ENCODE measurements around the gene ADARB1. TPM values are rescaled to one million over a fixed set of nuclear protein-coding genes. Genes with fewer than 3 reads are reported as not detected.

ADARB1 gene
- total RNA-seq, 1 experiment from 2014 or later, result 14.6 TPM

DNA sequence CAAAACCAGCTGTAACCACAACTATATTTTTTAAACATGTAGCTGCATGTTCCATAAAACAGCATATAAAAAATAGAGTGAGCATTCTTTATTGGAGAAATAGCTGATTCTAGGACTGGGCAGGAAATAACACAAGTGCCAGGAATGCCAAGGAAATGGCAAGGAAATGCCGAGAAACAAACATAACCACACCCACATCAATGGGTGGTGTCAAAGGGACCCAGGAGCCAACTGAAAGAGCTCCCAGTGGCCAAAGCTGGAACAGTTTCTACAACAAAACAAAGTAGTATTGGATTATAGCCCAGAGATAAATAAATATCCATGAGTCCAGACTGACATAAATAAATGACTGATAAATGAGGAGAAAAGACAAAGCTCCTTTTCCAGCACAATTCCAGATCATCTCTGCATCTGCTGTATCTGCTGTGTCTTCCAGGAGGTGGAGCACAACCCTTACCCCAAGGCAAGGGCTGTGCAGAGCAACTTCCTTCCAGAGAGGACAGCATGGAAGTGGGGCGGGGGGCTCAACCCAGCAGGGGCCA lies 28.1 kb downstream of the ADARB1 start (continued):
- no peak for TF ChIP-seq ATF6 (CRISPR knock-in tag; IDR thresholded peaks at IDR 0.05)
- TF ChIP-seq, protein P1, sequence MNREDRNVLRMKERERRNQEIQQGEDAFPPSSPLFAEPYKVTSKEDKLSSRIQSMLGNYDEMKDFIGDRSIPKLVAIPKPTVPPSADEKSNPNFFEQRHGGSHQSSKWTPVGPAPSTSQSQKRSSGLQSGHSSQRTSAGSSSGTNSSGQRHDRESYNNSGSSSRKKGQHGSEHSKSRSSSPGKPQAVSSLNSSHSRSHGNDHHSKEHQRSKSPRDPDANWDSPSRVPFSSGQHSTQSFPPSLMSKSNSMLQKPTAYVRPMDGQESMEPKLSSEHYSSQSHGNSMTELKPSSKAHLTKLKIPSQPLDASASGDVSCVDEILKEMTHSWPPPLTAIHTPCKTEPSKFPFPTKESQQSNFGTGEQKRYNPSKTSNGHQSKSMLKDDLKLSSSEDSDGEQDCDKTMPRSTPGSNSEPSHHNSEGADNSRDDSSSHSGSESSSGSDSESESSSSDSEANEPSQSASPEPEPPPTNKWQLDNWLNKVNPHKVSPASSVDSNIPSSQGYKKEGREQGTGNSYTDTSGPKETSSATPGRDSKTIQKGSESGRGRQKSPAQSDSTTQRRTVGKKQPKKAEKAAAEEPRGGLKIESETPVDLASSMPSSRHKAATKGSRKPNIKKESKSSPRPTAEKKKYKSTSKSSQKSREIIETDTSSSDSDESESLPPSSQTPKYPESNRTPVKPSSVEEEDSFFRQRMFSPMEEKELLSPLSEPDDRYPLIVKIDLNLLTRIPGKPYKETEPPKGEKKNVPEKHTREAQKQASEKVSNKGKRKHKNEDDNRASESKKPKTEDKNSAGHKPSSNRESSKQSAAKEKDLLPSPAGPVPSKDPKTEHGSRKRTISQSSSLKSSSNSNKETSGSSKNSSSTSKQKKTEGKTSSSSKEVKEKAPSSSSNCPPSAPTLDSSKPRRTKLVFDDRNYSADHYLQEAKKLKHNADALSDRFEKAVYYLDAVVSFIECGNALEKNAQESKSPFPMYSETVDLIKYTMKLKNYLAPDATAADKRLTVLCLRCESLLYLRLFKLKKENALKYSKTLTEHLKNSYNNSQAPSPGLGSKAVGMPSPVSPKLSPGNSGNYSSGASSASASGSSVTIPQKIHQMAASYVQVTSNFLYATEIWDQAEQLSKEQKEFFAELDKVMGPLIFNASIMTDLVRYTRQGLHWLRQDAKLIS (CRISPR knock-in tag; IDR thresholded peaks at IDR 0.05; ENCODE audit: borderline replicate concordance), result no peak
- no peak for TF ChIP-seq GABPB1 (CRISPR knock-in tag; IDR thresholded peaks at IDR 0.05)
- TF ChIP-seq ZNF532 (CRISPR knock-in tag; IDR thresholded peaks at IDR 0.05; ENCODE audit: borderline replicate concordance), result no peak

GRCh38 chr21:45103971-45104520 lies 29.7 kb downstream of the ADARB1 start:
- H3K36me3 Mint-ChIP-seq, result no peaks in the 10 kb centered on the region
- ATAC-seq, result no peak
- H3K27ac Mint-ChIP-seq, result no peak overlapping the region
- no peaks in the 10 kb centered on the region for H3K27me3 Mint-ChIP-seq (ENCODE audit: low read depth)
- no peak overlapping the region for H3K4me3 Mint-ChIP-seq
- DNase-seq (ENCODE audit: low spot score), result no peak
- peaks cover 8% of the 10 kb centered on the region; the same call in 1 of the 2 replicates for H3K4me1 Mint-ChIP-seq
- TF ChIP-seq, protein P2, sequence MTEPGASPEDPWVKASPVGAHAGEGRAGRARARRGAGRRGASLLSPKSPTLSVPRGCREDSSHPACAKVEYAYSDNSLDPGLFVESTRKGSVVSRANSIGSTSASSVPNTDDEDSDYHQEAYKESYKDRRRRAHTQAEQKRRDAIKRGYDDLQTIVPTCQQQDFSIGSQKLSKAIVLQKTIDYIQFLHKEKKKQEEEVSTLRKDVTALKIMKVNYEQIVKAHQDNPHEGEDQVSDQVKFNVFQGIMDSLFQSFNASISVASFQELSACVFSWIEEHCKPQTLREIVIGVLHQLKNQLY (CRISPR knock-in tag; IDR thresholded peaks at IDR 0.05), result no peak
- TF ChIP-seq CREM (CRISPR knock-in tag; IDR thresholded peaks at IDR 0.05) (no peak), NR2C2 (CRISPR knock-in tag; IDR thresholded peaks at IDR 0.05) (no peak)
- ChIA-PET CTCF (interaction anchor here (2.5 to 3.0 kb wide), 2 partner anchors 25 to 33 kb away, joined by 8 to 13 read pairs; no protein-coding TSS in a partner anchor), POLR2A (no interaction called here)
- no peaks in the 10 kb centered on the region for H3K9me3 Mint-ChIP-seq

DNA sequence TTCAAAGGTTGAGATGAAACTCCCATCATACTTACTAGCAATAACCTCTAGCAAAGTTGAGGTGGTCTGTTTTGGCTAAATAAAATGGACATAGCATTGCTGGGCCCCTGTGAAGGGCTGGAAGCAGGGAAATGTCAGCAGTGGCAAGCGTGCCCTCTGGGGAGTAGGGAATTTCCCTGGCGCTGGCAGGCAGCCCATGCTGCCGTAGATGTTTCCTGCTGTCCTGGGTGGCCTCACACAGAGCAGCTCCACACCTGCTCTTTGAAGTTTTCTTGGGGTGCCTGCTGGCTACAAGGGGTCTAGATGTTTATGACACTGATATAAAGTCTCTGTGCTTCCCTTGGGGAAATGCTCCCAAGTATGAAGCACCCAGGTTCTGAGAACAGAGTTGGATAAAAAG lies 30.2 kb downstream of the ADARB1 start:
- ChIA-PET POLR2A (no interaction called here), CTCF (interaction anchor here (2.5 to 3.0 kb wide), 2 partner anchors 24 to 33 kb away, joined by 8 to 13 read pairs; no protein-coding TSS in a partner anchor)
- no peak for DNase-seq (ENCODE audit: low spot score)
- no peak for ATAC-seq
- H3K4me1 Mint-ChIP-seq, result peaks cover 8% of the 10 kb centered on the region; the same call in 1 of the 2 replicates
- H3K27ac Mint-ChIP-seq, result no peak overlapping the region
- TF ChIP-seq TP53 (CRISPR knock-in tag; IDR thresholded peaks at IDR 0.05) (no peak), CBFB (CRISPR knock-in tag; IDR thresholded peaks at IDR 0.05; ENCODE audit: low read depth) (no peak), STAT6 (CRISPR knock-in tag; conservative IDR thresholded peaks at IDR 0.05; ENCODE audit: low read depth) (no peak), SP1 (CRISPR knock-in tag; conservative IDR thresholded peaks at IDR 0.05) (no peak), ETV6 (CRISPR knock-in tag; IDR thresholded peaks at IDR 0.05) (no peak), IRF1 (CRISPR knock-in tag; IDR thresholded peaks at IDR 0.05) (no peak), ZNF396 (CRISPR knock-in tag; IDR thresholded peaks at IDR 0.05; ENCODE audit: borderline replicate concordance) (no peak), NFYB (CRISPR knock-in tag; conservative IDR thresholded peaks at IDR 0.05; ENCODE audit: low read depth) (no peak), FOXP1 (CRISPR knock-in tag; IDR thresholded peaks at IDR 0.05; ENCODE audit: borderline replicate concordance) (no peak), PRRX2 (CRISPR knock-in tag; IDR thresholded peaks at IDR 0.05) (no peak)
- H3K4me3 Mint-ChIP-seq, result no peak overlapping the region
- H3K9me3 Mint-ChIP-seq, result no peaks in the 10 kb centered on the region
- no peaks in the 10 kb centered on the region for H3K27me3 Mint-ChIP-seq (ENCODE audit: low read depth)
- H3K36me3 Mint-ChIP-seq, result no peaks in the 10 kb centered on the region

All from WTC11 (cell line).